ELF-1 (cell line): ENCODE data around the gene TBX5.
"Not testable (repeated sequence)": the region's sequence is repeated elsewhere in the genome, so short reads cannot be mapped to it uniquely, and the experiment has no call there.

Experiments
- DNase-seq: peaks from one replicate; pipeline ENCODE4 v3.0.0-alpha.2; 2016; ENCODE audit warnings: low read depth, low spot score

Gene TBX5

DNA sequence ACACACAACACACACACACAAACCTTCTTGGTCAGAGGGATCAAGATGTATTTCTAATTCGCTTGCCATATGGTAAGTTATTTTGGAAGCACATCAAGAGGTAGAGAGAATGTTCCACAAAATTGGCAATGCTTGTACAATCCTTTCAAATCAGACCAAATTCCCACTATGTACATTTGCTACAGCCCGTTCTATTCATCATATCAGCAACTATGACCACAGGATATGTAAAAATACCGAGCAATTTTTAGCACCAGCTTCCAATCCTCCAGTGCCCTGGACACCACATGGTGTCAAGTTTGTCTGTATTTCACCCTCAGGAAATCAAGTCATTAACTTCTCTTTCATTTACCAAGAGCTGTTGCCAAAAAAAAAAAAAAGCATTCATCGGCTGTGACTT is 21.2 kb downstream of the TBX5 start:
- no peak for DNase-seq

DNA sequence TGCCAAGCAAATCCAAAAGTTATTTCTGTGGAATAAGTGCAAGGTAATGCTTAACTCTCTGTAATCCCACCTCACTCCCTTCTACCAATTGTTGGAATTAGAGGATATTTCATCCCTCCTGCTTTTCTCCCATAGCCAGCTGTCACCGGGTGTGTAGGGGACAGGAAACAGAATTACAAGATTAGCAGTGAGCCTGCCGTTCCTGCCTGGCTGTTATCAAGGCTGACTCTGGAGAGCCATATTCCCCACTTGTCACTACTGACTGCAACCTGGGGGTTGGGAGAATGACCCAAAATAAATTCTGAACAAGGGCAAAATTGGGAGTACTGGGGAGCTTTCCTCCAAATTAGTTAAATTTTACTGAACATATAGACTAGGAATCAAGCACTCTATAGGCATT is 24.8 kb downstream of the TBX5 start:
- DNase-seq, result no peak

- DNase-seq, result no peak
Measured at GRCh38 chr12:114371733-114372132, 34.2 kb downstream of the TBX5 start.

GRCh38 chr12:114371250-114371649 is 34.7 kb downstream of the TBX5 start:
- no peak for DNase-seq

- no peak for DNase-seq
Measured at GRCh38 chr12:114368685-114369452, 37.1 kb downstream of the TBX5 start.

DNA sequence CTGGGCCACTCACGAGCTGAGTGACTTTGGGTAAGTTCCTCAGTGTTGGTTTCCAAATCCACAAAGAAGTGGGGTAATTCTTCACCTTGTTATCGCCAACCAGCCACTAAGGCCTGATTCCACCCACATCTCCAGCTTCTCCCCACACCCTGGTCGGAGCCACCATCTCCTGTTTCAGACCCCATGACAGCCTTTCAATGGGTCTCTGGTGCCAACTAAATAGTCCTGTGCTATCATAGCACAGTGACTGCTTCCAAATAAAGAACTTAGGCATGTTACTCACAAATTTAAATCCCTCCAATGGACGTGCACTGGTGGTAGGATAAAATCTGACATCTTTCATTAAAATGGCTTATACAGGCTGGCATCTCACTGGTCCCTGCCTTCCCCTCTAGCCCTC is 44.0 kb downstream of the TBX5 start:
- DNase-seq, result no peak

DNA sequence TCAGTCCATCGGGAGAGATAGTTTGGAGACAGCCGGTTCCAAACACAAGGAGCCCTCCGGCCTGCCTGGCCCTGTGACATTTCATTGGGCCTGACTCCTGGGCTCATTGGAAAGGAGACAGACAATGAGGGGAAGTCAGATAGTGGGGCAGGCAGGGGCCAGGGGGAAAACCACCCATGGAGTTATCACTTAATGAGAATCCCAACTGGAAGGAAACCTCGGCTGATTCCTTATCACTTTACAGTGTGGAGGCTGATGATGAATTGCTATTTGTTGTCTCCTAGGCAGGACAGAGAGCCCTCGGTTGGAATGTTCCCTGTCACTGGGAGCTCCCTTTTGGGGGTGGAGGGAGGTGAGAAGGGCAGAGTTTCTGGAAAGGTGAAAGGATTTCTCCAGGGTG is 44.4 kb downstream of the TBX5 start:
- DNase-seq, result peak; percentile 14

- no peak for DNase-seq
Measured at GRCh38 chr12:114360485-114360884, 45.5 kb downstream of the TBX5 start.

DNA sequence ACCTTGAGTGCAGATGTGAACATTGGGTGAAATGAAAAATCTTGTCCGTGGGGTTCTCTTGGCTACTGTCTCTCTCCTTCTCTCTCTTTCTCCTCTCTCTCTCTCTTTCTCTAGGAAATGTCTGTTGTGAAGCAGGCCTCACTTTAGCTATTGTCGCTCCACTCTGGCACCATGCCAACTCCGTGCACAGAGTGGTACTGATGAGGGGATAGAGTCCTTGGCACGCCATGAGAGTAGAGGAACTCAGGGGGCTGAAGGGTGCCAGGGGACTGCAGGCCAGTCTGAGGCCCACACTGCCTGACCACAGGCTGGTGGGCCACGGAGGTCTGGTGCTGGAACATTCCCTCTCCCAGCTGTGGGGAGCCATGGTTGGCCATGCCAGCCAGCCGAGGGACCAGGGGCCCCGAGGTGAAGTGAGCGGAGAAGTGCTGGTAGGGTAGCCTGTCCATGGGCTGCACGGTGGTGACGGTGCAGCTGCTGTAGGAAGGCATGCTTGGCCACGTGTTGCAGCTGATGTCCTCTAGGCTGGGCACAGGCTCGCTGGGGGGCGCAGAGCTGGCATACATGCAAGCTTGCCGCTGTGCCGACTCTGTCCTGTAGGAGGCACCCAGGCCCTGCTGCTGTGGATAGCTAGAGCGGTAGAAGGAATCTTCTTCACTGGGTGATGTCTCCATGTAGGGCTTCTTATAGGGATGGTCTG is 50.4 kb downstream of the TBX5 start:
- DNase-seq, result peak; percentile 73

GRCh38 chr12:114349239-114349638 is 56.7 kb downstream of the TBX5 start:
- DNase-seq, result not testable (repeated sequence)

- no peak for DNase-seq
Measured at GRCh38 chr12:114347861-114348260, 58.1 kb downstream of the TBX5 start.

GRCh38 chr12:114344831-114345230 is 61.1 kb downstream of the TBX5 start:
- no peak for DNase-seq

GRCh38 chr12:114344303-114344663 is 61.7 kb downstream of the TBX5 start:
- no peak for DNase-seq

DNA sequence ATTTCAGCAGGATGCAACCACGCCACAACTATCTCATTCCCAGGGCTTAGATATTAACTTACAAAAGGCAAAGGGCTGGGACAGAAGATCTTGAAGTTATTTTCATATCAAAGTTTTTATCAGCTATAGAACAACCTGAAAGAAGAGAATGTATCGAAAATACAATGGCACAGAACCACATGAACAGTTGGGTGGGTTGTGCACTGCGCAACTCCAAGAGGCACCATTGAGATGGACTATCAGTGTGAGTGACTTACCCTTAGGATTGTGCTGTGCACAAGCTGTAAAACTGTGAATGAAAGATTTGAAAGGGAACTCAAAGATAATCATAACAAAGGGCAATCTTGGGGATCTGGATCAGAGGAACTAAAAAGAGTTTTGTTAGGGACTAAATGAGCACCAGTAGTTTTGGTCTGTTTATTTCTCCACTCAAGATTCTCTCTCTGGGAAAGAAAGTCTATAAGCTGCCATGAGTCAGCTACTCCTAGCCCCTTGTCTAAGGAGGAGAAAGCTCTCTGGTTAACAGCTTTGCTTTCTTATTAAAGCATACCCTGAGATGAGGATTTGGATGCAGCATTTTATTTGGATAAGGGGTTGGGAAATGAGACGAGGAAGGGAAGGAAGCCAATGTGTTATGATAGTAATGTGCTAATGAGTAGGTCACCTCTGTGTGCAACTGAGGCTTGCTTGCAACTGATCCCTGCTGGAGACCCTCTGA is 62.2 kb downstream of the TBX5 start:
- DNase-seq, result no peak

GRCh38 chr12:114342656-114343055 is 63.3 kb downstream of the TBX5 start:
- DNase-seq, result no peak

DNA sequence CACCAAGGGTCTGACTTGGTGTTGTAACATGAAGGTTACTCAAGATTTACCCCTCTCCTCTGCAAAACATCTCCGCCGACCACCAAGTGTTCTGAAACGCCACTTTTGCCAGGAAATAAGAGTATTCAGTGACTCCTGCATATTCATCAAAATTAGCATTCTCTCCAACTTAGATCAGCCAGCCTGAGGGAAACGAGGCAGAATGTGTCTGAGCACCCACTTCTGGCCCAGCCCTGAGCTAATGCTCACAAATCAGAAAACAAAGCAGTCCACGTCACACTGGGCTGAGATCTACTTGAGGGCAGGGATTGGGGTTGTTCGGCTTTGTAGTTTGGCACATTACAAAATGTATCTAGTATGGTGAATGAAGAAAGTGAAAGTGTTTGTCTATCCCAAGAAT is 64.3 kb downstream of the TBX5 start:
- no peak for DNase-seq

GRCh38 chr12:114340231-114340630 is 65.7 kb downstream of the TBX5 start:
- no peak for DNase-seq

GRCh38 chr12:114339626-114340025 is 66.3 kb downstream of the TBX5 start:
- DNase-seq, result no peak

DNA sequence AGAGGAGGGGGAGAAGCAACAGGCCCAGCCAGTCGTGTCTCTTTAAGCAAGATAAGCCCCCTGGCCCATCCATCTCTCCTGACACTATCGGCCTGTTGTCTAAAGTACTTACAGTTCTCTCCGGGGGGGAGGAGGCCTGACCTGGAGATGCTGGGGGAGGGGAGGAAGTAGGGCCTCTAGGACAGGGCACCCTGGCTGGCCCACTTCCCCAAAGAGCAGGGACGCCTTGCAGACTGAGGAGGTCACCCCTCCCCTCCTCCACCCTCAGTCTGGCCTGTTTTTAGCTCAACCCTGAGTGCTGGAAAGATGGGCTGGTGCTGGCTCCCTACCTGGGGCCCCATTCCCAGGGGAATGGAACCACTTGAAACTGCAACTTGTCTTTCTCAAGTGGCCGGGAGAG is 70.3 kb downstream of the TBX5 start:
- peak; percentile 79 for DNase-seq

- no peak for DNase-seq
Measured at GRCh38 chr12:114334395-114334794, 71.5 kb downstream of the TBX5 start.

- DNase-seq, result no peak
Measured at GRCh38 chr12:114328292-114328691, 77.7 kb downstream of the TBX5 start.

DNA sequence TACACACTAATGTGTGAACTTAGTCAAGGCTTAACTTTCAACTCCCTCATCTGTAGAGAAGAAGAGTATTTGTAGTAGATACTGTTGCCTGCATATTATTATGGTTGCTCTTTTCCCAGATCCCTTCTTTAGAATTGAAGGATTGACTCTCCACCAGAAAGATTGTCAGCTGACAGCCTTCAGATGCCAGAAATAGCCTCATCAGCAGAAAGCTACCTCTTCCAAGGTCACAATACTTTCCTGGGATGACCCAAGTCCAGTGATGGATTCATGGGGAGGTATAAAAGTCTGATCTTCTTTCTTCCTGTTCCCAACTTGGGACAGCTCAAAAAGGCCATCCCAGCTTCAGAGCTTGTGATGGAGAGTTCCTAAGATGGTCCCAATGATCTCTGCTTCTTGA is 78.2 kb downstream of the TBX5 start:
- DNase-seq, result no peak

DNA sequence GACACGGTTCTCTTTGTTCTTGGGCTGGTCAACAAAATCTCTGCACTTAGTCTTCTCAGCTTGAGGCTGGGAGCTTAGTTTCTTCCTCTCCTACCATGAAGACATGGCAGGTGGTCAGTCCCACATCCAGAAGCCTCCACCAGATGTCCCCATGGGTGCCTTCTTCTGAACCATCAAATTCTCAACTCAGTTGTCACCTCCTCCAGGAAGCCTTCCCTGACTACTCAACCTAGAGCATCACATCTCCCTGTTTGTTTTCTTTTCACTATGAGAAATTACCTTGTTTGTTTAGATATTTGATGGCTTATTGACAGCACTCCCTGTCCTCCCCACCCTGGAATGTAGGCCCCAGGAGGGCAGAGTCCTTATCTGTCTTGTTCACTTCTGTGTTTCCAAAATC is 84.4 kb downstream of the TBX5 start:
- no peak for DNase-seq
